GM18907 (cell line): ENCODE measurements around the gene LMNB1.
"Not testable (repeated sequence)": the region's sequence is repeated elsewhere in the genome, so short reads cannot be mapped to it uniquely, and the experiment has no call there.

Experiments
- ATAC-seq: cut with Tn5 transposase; IDR thresholded peaks from one replicate; pipeline ENCODE4 v1.9.1; 2021; ENCODE audit warnings: mild to moderate bottlenecking, moderate library complexity; ENCODE audit not compliant: unreplicated experiment

Gene LMNB1

GRCh38 chr5:126853541-126854307 is 76.8 kb downstream of the LMNB1 start:
- not testable (repeated sequence) for ATAC-seq

- no peak for ATAC-seq
These were observed 77.7 kb downstream of the LMNB1 start for GRCh38 chr5:126854526-126855110.

DNA sequence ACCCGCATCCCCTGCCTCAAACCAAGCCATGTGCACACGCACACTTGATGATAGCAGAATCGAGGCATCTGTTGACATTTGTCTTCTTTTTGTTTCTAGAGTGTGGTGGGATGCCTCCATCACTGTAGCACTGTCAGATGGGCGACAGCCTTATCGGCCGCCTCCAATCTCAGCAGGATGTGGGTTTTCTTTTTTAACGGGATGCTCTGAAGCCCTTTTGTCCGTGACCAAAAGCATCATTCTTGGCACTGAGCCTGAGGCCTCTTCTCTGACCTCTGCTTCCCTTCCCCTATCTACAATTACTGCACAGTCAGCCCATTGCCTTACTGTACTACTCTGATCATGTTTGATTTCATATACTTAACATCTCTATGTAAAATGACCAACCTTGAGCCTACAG is 78.3 kb downstream of the LMNB1 start:
- ATAC-seq = no peak

- ATAC-seq = no peak
These were observed 80.8 kb downstream of the LMNB1 start for GRCh38 chr5:126857472-126858410.

DNA sequence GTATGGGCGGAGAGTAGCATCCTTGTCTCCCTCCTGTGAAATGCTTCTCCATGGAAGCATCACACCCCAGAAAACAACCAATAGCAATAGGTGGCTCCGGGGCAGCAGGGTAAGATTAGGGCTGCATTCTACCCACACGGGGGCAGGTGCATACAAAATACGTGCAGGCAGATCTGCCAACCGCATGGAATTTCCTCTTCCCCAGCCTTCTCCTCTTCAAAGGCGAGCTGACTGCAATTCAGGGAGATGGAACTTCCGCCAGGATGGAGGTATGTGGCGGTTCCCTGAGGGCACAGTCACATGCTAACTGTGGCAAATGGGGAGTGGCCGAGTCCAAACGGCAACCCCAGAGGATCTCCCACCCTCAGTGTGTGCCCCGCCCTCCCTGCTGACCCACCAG is 81.5 kb downstream of the LMNB1 start:
- no peak for ATAC-seq

GRCh38 chr5:126863402-126863801 is 86.5 kb downstream of the LMNB1 start:
- ATAC-seq = no peak

GRCh38 chr5:126864042-126864688 is 87.2 kb downstream of the LMNB1 start:
- no peak for ATAC-seq

DNA sequence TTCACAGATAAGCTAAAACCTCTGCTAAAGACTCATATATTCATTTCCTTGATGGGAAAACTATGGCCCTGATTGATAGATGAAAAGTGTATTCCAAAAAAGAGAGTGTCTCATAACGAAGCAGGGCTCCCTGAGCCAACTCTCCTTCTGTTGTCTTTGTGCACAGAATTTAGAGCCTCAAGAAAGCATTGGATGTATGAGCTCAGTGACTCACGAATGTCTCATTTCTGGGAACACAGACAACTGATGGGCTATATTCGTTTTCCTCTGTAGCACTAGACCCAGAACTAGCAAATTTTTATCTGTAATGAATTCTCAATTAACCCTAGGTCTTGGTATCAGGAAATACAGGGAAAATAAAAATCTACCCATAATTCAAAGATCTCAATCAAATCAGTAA is 88.4 kb downstream of the LMNB1 start:
- ATAC-seq = no peak

- no peak for ATAC-seq
These were observed 90.1 kb downstream of the LMNB1 start for GRCh38 chr5:126866851-126867636.

DNA sequence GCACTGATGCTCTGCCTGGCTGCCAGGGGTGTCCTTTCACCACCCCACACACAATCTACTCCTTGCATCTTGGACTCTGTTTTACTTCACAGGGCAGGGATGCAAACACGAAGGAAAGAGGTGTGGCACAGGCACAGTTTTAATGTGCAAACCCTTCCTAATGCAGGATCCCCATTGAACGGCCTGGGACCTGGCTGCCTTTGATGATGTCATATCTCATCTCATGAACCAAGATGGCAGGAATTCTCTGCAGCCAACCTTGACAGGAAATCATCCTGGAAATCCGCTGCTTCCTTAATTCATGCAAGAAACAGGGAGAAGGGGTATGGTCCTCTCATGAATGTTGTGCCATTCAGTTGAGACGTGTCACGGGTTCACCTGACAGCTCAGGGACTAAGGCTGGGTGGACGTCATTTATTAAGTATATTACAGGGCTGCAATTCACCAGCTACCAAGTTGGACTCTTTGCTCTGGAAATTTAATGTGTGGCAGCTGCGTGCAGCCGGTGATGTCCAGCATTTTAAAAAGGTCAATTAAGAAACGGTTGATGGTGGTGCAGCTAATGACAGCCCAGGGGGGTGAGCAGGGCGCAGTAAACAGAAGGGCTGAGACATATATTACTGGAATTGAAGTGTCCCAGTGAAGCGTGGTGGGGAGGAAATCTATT is 91.5 kb downstream of the LMNB1 start:
- ATAC-seq = no peak

- ATAC-seq = peak; percentile 83
These were observed 92.1 kb downstream of the LMNB1 start for GRCh38 chr5:126869005-126869451.

GRCh38 chr5:126871441-126871840 is 94.5 kb downstream of the LMNB1 start:
- no peak for ATAC-seq

DNA sequence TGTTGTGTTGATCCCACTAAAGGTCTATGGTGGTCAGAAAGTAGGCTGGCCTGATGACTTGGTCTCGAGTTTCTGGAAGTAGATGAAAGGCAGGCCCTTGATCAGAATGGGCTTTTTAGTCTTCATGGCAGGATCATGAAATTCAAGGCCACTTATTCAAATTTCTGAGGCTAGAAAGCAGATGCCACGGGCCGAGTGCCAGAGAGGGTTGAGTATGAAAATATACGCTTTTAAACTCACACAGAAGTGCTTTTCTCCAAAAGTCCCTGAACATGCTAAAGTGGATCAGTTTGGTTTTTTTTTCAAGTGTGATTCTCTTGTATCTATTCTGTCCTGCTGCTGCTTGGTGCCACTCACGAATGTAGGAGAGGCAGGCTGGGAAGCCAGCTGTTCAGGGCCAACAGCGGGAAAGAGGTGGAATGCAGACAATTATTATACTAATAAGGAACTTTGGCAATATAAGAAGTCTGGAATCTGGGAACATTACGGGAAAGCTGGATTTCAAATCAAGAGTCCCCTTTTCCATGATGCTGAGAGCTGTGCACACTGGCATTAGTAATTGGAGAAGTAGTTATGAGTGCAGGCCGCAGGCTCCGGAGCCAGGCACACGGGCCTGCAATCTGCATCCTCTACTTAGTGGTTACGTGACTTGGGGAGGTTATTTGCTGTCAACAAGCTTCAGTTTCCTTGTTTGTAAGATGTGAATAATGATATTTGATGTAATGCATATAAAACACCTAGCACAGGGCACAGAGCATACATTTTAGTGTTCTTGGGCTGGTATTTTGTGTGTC is 95.8 kb downstream of the LMNB1 start:
- ATAC-seq = no peak

- no peak for ATAC-seq
These were observed 98.4 kb downstream of the LMNB1 start for GRCh38 chr5:126875303-126875785.

DNA sequence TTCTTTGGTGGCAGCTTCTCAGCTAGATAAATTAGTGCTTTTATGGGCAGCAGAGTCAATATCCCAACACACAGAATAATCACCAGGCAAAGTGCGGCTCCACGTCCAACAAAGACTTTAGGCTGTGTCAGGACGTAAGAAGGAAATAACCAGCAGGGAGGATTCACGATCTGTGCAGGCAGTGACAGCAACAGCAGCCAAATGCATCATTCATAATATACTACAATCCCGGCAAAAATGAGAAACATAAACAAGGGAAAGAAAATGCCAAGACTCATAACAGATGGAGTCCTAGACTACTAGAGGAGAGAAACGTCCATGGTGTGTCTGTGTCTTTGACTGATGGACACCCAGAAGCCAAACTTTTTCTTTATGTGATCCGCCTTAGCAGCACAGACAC is 100.7 kb downstream of the LMNB1 start:
- no peak for ATAC-seq

GRCh38 chr5:126878085-126878484 is 101.1 kb downstream of the LMNB1 start:
- ATAC-seq = no peak

- no peak for ATAC-seq
These were observed 101.7 kb downstream of the LMNB1 start for GRCh38 chr5:126878634-126879033.

DNA sequence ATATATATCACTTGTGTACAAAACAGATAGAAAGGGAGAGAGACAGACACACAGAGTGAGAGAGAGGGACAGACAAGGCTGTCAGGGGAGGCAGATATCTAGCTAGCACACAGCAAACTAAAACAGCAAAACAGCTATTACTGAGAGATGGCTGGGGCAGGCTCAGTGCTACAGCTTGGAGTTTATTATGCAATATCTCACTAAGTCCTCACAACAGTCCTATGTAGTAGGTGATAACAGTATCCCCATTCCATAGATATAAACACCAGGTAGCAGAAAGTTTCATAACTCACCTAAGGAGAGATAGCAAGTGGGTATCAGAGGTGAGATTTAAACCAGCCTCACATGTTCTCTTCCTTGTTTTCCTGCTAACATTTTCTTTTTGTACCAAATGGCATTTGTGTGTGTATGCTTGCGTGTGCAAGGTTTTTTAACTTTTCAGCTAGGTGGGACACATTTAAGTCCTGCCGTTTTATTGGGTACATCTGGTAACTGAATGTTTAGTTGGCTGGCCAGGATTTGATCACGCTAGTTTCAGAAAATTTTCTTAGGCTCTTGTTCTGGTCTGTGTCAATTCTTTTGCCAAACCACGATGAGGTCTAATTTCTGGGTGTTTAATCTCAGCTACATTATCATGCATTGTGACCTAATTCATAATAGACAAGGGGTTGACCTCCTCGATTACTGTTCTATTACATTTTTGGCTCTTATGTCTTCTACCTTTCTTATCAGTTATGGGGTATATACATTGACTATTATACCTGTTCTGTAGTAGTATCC is 105.1 kb downstream of the LMNB1 start:
- ATAC-seq = no peak
